GM19328 (cell line): ENCODE data around the gene MED22.
"Not testable (repeated sequence)": the region's sequence is repeated elsewhere in the genome, so short reads cannot be mapped to it uniquely, and the experiment has no call there.

Experiments
- ATAC-seq: cut with Tn5 transposase; IDR thresholded peaks from one replicate; pipeline ENCODE4 v1.9.1; 2021; ENCODE audit warnings: mild to moderate bottlenecking, moderate library complexity; ENCODE audit not compliant: unreplicated experiment

Gene MED22

DNA sequence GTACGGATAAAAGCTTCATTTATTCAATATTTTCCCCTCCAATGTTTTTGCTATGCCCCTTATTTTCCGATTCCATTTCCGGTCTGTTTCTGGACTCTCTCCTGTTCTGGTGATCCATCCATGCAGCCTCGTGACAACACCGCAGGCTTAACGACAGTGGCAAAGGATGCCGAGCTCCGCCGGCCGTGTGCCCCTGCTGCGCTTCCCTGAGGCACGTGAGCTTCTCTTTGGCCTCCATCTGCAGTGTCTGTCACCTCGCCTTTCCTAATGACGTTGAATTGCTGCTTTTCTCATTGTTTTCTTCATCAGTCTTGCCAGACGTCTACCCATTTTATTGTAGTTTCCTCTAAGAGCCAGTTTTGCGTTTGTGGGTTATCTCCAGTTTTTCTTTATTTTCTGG is 40.6 kb downstream of the MED22 start:
- ATAC-seq, result no peak

DNA sequence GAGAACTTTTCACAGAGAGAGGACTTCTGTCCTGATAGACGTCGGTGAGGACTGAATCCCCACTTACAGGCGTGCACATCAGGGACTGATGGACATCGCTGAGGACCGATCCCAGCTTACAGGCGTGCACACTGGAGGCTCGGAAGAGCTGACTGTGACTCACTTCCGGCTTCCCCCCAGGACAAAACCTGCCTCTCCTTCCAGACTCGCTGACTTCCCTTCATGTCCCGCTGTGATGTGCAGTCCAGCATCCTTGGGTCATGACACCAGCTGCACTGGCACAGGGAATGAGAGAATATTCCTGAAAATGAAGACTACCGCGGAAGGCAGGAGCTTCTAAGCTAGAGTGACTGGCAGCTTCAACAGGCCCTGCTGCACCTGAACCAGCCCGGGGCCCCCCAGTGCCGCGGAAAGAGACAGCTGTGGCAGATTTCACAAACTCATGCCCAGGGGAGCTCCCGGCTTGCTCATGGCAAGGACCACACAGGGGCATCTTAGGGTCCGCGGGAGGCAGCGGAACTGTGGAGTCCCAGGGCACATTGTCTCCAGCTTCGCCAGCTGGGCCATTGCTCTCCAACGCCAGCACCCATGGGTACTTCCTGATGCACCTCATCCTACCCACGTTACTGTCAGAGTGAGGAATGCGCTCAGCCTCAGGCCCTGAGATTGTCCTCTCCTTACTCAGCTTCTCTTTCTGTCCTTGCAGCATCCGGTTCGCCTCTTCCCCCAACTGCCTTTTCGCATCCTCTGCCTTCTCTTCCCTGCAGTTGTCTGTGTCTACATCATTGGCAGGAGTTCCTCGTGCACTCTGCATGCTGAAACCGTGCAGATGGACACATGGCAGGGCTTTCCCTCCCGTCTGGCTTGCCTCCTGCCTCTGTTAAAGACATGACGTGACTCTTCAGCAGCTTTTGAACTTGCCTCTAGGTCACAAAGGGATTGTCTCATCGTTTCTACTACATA is 41.4 kb downstream of the MED22 start:
- ATAC-seq, result no peak

DNA sequence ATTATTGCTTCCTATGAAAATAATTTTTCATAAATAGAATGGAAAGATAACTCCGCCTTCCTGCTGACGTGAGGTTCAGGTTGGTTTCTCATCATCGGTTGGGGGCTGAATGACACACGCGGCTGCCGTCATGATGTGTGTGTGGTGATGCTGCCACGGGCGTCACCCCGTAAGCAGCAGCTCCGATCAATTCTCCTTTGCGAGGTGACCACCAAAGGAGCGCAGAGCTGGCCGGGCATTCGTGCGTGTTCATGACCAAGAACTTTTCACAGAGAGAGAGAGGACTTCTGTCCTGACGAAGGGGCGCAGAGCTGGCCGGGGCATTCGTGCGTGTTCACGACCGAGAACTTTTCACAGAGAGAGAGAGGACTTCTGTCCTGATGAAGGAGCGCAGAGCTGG is 42.2 kb downstream of the MED22 start:
- ATAC-seq, result no peak

DNA sequence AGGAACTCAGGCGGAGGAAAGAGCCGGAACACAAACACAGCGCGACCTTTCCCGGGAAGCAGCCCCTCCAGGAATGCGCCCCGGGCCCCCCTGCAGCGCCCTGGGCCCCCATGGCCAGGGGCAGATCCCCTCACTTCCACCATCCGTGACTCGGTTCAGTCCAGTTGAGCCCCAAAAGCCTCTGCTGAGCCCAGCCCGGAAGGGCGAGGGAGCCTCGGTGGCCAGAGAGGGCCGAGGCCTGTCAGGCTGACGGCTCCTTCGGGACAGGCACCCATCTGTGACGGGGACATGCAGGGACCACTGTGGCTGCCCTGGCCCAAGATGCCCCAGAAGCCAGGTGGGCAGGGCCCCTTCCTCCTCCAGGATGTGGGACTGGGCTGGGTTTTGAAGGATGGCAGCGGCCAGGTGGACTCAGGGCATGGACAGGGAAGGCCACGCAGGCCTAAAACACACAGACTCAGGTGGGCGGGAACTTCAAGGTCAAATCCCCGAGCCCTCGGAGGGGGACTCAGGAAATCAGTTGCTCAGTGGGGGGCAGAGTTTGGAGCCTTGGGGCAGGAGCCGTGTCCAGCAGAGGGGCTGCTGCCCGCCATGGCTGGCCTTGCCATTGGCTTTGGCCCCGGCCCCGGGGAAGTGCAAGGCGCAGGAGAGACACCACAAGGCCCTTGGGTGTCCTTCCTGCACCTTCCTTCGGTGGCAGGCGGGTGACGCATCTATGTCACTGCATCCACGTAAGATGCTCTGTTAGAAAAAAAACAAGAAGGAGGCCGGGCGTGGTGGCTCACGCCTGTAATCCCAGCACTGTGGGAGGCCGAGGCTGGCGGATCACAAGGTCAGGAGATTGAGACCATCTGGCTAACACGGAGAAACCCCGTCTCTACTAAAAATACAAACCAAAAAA is 43.2 kb downstream of the MED22 start:
- ATAC-seq, result no peak

DNA sequence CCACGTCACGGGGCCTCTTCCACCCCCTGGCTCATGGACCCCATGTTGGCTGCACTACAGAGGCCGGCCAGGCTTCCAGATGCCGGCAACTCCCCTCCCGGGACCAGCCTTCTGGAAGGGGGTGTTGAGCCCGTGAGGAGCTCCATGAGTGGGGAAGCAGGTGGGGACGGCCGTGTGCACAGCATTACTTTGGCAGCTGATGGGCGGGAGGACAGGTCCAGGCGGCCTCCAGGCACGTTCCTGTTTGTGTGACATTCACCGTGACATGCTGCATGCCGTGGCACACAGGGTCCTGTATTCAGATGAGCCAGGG is 43.8 kb downstream of the MED22 start:
- ATAC-seq, result no peak

DNA sequence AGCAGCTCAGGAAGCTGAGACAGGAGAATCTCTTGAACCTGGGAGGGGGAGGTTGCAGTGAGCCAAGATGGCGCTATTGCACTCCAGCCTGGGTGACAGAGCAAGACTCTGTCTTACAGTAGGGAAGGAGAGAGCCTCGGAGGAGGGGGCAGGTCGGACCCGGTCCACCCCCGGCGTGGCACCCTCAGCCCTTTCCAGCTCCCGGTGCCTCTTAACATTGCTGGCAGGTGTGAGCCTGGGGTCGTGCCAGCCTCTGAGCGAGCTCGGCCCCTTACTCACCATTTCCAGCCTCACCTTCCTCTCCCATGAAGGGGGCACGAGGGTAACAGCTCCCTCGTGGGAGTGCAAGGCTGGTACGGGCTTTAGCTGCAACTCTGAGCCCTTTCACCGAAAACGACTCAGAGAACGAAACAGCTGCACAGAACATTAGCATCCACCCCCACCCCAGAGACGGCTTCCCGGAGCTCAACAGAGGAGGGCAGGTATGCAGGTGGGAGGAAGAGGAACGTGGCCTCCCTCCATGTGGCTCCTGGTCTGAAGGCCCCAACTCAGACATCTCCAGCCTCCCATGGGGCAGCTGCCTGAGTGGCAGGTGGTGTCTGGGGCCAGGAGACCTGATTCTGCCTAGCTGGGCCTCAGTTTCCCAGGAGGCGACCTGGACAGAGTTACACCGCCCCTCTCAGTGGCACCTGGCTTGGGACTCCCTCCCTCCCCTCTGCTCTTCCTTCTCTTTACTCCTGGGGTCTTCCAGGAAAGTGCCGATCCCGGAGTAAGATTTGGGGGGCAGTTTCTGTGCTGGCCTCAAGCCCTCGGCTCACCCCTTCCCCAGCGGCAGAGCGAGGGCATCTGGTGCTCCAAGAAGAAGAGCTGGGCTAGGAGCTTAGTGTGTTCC is 44.4 kb downstream of the MED22 start:
- ATAC-seq, result no peak

DNA sequence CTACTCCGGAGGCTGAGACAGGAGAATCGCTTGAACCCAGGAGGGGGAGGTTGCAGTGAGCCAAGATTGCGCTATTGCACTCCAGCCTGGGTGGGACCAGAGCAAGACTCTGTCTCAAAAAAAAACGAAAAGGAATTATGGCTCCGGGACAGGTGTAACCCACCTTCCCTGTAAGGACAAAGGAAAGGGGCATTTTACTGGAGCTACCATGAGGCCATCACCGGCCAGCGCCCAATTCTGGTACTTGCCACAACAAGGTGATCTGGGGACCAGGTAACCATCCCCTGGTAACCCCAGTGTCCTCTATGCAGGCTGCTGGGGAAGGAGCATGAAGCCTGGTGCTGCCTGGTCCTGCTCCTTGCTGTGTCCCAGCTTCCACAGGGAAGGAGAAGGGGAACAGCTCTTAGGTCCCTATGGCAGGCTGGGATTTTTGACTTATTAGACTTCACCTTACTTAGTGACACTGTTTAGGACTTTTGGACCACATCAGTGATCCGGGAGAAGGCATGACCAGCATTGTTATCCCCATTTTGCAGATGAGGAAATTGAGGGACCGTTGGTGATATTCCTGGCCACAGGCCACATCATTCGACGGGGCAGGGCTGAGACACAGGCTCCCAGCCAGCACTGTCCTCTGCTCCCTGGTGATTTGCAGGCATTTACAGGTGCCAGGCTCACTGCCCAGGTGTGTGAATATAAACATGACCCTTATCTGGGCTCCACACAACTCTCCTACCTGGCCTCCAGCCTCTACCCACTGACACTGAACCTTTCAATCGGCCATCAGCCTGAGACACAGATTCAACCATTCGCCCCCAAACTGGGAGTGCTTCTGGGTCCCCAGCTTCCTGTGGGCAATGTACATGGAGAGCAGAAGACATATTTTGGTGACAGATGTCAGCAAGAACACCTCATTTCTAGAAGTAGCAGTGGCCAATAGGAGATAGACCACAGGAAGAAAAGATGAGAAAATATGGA is 46.4 kb downstream of the MED22 start:
- no peak for ATAC-seq

DNA sequence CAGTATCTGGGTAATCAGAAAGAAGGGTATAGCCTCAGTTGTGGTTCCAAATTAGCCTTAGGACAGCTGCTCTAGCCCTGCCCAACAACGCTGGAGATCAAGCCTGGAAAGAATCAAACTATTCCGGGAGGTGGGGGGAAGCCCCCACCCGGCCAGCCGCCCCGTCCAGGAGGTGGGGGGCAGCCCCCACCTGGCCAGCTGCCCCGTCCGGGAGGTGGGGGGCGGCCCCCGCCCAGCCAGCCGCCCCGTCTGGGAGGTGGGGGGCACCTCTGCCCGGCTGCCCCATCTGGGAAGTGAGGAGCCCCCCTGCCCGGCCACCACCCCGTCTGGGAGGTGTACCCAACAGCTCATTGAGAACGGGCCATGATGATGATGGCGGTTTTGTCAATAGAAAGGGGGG is 47.9 kb downstream of the MED22 start:
- ATAC-seq, result not testable (repeated sequence)

DNA sequence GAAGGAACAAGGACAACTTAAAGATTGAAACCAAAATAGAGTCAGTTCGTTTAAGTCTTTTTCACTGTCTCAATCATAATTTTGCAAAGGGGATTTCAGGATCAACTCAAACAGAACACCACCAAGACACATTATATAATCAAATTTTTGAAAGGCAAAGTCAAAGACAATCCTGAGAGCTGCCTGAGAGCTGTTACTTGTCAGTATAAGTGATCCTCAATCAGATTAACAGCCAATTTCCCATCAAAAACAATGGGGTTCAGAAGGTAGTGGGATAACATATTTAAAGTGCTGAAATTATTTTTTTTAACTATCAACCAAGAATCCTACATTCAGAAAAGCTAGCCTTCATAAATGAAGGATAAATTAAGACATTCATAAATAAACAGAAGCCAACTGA is 53.7 kb downstream of the MED22 start:
- ATAC-seq, result no peak

DNA sequence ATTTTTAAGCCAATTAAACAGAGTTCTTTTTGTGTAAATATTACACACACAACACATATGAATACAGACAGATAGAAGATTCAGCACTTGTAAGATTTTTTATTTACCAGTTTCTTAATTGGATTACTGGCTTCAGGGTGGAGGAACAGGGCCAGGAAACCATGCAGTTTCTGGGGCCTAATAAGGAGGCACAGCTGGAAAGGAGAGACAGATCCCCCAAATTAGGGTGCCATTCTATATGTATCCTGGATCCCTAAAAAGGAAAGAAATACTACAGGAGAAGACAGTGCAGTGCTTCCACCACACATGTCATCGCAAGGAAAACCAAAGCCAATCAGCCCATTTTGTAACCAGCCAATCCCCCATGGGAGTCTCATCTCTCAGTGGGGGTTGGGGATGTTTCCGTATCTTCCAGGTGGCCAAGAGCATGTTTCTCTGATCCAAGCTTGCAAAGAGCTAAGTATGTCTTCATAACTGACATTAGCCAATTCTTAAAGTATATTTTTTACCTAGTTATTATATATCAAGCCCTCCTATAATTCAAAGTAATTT is 57.1 kb downstream of the MED22 start:
- no peak for ATAC-seq
